ENCODE data around the gene NEDD9.

NEDD9 gene

DNA sequence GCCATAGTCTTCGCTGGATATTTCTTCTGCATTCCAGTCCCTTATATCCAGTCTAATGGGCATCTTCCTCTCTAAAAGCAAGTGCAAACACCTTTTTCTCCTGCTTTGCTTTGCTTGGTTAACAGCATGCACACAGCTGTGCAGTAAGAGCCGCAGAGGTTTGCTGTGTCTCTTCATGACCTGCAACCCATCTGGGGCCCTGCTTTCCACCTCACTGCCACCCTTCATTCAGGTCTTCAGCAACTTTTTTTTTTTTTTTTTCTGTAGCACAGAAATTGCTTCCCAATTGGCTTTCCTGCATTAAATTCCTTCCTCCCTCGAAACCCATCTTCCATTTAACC is 14.4 kb downstream of the NEDD9 start:
- H3K4me3 ChIP-seq (replicated peaks; ENCODE audit: insufficient read depth, low read length), result no peak overlapping the region
- no peaks in the 10 kb centered on the region for H3K27me3 ChIP-seq (ENCODE audit: insufficient read depth, poor library complexity, severe bottlenecking)
- H3K27ac ChIP-seq (replicated peaks), result no peak overlapping the region
- no peak for DNase-seq (ENCODE audit: low read depth in 1 of 2, low spot score in 1 of 2)
- TF ChIP-seq, protein P1, sequence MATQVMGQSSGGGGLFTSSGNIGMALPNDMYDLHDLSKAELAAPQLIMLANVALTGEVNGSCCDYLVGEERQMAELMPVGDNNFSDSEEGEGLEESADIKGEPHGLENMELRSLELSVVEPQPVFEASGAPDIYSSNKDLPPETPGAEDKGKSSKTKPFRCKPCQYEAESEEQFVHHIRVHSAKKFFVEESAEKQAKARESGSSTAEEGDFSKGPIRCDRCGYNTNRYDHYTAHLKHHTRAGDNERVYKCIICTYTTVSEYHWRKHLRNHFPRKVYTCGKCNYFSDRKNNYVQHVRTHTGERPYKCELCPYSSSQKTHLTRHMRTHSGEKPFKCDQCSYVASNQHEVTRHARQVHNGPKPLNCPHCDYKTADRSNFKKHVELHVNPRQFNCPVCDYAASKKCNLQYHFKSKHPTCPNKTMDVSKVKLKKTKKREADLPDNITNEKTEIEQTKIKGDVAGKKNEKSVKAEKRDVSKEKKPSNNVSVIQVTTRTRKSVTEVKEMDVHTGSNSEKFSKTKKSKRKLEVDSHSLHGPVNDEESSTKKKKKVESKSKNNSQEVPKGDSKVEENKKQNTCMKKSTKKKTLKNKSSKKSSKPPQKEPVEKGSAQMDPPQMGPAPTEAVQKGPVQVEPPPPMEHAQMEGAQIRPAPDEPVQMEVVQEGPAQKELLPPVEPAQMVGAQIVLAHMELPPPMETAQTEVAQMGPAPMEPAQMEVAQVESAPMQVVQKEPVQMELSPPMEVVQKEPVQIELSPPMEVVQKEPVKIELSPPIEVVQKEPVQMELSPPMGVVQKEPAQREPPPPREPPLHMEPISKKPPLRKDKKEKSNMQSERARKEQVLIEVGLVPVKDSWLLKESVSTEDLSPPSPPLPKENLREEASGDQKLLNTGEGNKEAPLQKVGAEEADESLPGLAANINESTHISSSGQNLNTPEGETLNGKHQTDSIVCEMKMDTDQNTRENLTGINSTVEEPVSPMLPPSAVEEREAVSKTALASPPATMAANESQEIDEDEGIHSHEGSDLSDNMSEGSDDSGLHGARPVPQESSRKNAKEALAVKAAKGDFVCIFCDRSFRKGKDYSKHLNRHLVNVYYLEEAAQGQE (IDR thresholded peaks at IDR 0.05; ENCODE audit: insufficient replicate concordance, low read depth), result no peak
- TF ChIP-seq, protein P2, sequence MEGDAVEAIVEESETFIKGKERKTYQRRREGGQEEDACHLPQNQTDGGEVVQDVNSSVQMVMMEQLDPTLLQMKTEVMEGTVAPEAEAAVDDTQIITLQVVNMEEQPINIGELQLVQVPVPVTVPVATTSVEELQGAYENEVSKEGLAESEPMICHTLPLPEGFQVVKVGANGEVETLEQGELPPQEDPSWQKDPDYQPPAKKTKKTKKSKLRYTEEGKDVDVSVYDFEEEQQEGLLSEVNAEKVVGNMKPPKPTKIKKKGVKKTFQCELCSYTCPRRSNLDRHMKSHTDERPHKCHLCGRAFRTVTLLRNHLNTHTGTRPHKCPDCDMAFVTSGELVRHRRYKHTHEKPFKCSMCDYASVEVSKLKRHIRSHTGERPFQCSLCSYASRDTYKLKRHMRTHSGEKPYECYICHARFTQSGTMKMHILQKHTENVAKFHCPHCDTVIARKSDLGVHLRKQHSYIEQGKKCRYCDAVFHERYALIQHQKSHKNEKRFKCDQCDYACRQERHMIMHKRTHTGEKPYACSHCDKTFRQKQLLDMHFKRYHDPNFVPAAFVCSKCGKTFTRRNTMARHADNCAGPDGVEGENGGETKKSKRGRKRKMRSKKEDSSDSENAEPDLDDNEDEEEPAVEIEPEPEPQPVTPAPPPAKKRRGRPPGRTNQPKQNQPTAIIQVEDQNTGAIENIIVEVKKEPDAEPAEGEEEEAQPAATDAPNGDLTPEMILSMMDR (IDR thresholded peaks at IDR 0.05; ENCODE audit: insufficient read depth, low read length), result no peak
- no peak for TF ChIP-seq SPI1 (IDR thresholded peaks at IDR 0.05; ENCODE audit: borderline replicate concordance, low read depth)
- TF ChIP-seq GABPA (IDR thresholded peaks at IDR 0.05; ENCODE audit: low read depth), result no peak
- no peak for TF ChIP-seq POLR2AphosphoS5 (IDR thresholded peaks at IDR 0.05; ENCODE audit: low read depth)

DNA sequence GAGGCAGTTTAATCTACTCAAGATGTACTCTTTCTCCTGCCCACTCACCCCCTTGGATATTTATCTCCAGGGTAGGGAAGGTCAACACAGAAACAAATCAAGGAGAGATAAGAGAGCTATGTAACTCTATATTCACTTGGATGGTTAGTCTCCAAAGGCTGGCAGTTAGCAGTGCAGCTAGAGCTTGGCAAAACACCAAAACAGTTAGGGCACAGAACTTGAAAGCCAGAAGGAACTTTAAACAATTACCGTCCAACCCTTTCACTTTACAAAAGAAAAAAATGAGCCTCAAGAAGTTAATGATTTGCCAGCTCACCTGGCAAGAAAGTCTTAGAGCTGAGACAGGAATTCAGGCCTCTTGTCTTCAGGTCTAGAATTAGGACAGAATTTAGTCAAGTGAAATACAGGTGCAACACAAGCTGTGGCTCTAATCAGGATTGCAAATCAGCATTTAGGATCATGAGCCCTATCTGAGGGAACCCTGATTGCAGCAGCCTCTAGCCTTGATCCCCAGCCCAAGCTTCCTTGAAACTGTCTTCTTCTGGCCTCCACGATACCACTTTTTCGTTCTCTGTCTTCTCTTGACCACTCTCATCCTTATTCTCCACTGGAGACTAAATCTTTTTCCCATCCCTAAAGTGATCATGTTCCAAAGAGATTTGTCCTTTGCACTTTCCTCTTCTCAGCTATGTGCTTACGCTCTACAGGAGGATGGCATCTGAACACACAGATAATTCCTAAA is 14.9 kb downstream of the NEDD9 start:
- Histone ChIP-seq H3K27ac (replicated peaks) (no peak overlapping the region), H3K27me3 (ENCODE audit: insufficient read depth, poor library complexity, severe bottlenecking) (no peaks in the 10 kb centered on the region), H3K4me3 (replicated peaks; ENCODE audit: insufficient read depth, low read length) (no peak overlapping the region)
- no peak for DNase-seq (ENCODE audit: low read depth in 1 of 2, low spot score in 1 of 2)
- TF ChIP-seq, protein P2 (IDR thresholded peaks at IDR 0.05; ENCODE audit: insufficient read depth, low read length), result no peak
- TF ChIP-seq POLR2AphosphoS5 (IDR thresholded peaks at IDR 0.05; ENCODE audit: low read depth) (no peak), GABPA (IDR thresholded peaks at IDR 0.05; ENCODE audit: low read depth) (no peak), SPI1 (IDR thresholded peaks at IDR 0.05; ENCODE audit: borderline replicate concordance, low read depth) (no peak)
- TF ChIP-seq, protein P1 (IDR thresholded peaks at IDR 0.05; ENCODE audit: insufficient replicate concordance, low read depth), result no peak

DNA sequence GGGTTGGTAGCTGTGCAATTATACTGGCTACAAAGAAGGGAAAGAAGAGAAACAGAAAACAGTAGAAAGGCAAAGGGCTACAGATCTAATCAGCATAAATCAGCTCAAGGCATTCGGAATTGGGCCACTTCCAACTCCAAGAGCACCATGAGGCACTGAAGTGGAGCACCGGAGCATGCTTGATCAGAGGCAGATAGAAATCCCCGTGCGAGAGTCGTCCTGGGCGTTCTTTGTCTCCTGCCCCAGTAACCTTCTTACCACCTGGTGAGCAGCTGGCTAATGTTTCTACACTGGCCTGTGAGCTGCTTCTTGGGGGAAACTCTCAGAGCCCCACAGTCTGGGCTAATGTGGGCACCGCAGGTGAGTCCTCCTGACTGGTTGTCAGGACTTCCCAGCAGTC is 16.7 kb downstream of the NEDD9 start:
- TF ChIP-seq GABPA (IDR thresholded peaks at IDR 0.05; ENCODE audit: low read depth) (no peak), POLR2AphosphoS5 (IDR thresholded peaks at IDR 0.05; ENCODE audit: low read depth) (no peak), SPI1 (IDR thresholded peaks at IDR 0.05; ENCODE audit: borderline replicate concordance, low read depth) (no peak)
- TF ChIP-seq, protein P1 (IDR thresholded peaks at IDR 0.05; ENCODE audit: insufficient replicate concordance, low read depth), result no peak
- TF ChIP-seq, protein P2 (IDR thresholded peaks at IDR 0.05; ENCODE audit: insufficient read depth, low read length), result no peak
- Histone ChIP-seq H3K27ac (replicated peaks) (no peak overlapping the region), H3K4me3 (replicated peaks; ENCODE audit: insufficient read depth, low read length) (no peak overlapping the region), H3K27me3 (ENCODE audit: insufficient read depth, poor library complexity, severe bottlenecking) (no peaks in the 10 kb centered on the region)
- DNase-seq (ENCODE audit: low read depth in 1 of 2, low spot score in 1 of 2), result no peak

Data from HL-60 (cell line).